GM23338 (cell line): ENCODE data around the gene OBSCN. TPM values are rescaled to one million over a fixed set of nuclear protein-coding genes. Genes with fewer than 3 reads are reported as not detected.

Experiments used
- ATAC-seq: fragments of 200-7000 bp; cut with Tn5 transposase; 3 replicates; pipeline ENCODE4 v1.9.1; 2020
- DNase-seq: peaks from one replicate; pipeline ENCODE4 v3.0.0-alpha.2; 2015; ENCODE audit warnings: low spot score
- H2AFZ ChIP-seq: fragments of 200-600 bp; sonication (generic); 2 replicates; pipeline ENCODE4 v1.8.0; 2016; ENCODE audit warnings: antibody characterized with exemption, mild to moderate bottlenecking, moderate library complexity
- H3F3A ChIP-seq: fragments of 200-600 bp; sonication (generic); replicated peaks from 2 replicates; pipeline ENCODE4 v1.8.0; 2017; ENCODE audit warnings: antibody characterized with exemption, mixed run types, low read depth
- H3K27ac ChIP-seq: fragments of 200-600 bp; sonication (generic); 2 replicates; pipeline ENCODE4 v1.6.1; 2016; ENCODE audit warnings: low read depth
- H3K27me3 ChIP-seq: fragments of 200-600 bp; sonication (generic); 2 replicates; pipeline ENCODE4 v1.8.0; 2016; ENCODE audit warnings: mild to moderate bottlenecking, mixed run types, moderate library complexity; ENCODE audit not compliant: insufficient read depth
- H3K36me3 ChIP-seq: fragments of 200-600 bp; sonication (generic); 2 replicates; pipeline ENCODE4 v1.8.0; 2016; ENCODE audit warnings: mild to moderate bottlenecking; ENCODE audit not compliant: insufficient read depth
- H3K4me1 ChIP-seq: fragments of 200-600 bp; sonication (generic); 2 replicates; pipeline ENCODE4 v1.8.0; 2016; ENCODE audit warnings: mild to moderate bottlenecking, moderate library complexity; ENCODE audit not compliant: insufficient read depth
- H3K4me2 ChIP-seq: fragments of 200-600 bp; sonication (generic); 2 replicates; pipeline ENCODE4 v1.7.1; 2017; ENCODE audit warnings: mixed run types
- H3K4me3 ChIP-seq: fragments of 200-600 bp; sonication (generic); 2 replicates; pipeline ENCODE4 v1.6.1; 2016; ENCODE audit warnings: mixed run types
- H3K79me2 ChIP-seq: fragments of 200-600 bp; sonication (generic); replicated peaks from 2 replicates; pipeline ENCODE4 v1.8.0; 2017; ENCODE audit warnings: mild to moderate bottlenecking; ENCODE audit not compliant: insufficient read depth
- H3K9me2 ChIP-seq: fragments of 200-600 bp; sonication (generic); 2 replicates; pipeline ENCODE4 v1.8.0; 2017; ENCODE audit not compliant: insufficient read depth
- H4K20me1 ChIP-seq: fragments of 200-600 bp; sonication (generic); replicated peaks from 2 replicates; pipeline ENCODE4 v1.8.0; 2017; ENCODE audit warnings: mild to moderate bottlenecking; ENCODE audit not compliant: insufficient read depth
- H3K27ac Mint-ChIP-seq: 2 replicates; pipeline ENCODE4 v1.8.0; 2020; ENCODE audit warnings: inconsistent platforms, mild to moderate bottlenecking, moderate library complexity, mixed read lengths
- H3K27me3 Mint-ChIP-seq: 3 replicates; pipeline ENCODE4 v1.8.0; 2022; ENCODE audit warnings: low read depth, mild to moderate bottlenecking, moderate library complexity, mixed read lengths, inconsistent platforms; ENCODE audit not compliant: insufficient read depth, poor library complexity
- H3K36me3 Mint-ChIP-seq: 3 replicates; pipeline ENCODE4 v1.8.0; 2021; ENCODE audit warnings: low read depth, mild to moderate bottlenecking, inconsistent platforms, moderate library complexity, mixed read lengths
- H3K4me1 Mint-ChIP-seq: 3 replicates; pipeline ENCODE4 v1.8.0; 2020; ENCODE audit warnings: mild to moderate bottlenecking, inconsistent platforms, mixed read lengths
- H3K4me3 Mint-ChIP-seq: 3 replicates; pipeline ENCODE4 v1.8.0; 2021; ENCODE audit warnings: moderate library complexity, mild to moderate bottlenecking, inconsistent platforms, mixed read lengths
- H3K9me3 Mint-ChIP-seq: 3 replicates; pipeline ENCODE4 v1.8.0; 2020; ENCODE audit warnings: moderate library complexity, mild to moderate bottlenecking, inconsistent platforms, mixed read lengths
- CREB1 ChIP-seq: fragments of 250-450 bp; sonication (Bioruptor Pico); IDR thresholded peaks from 2 replicates; pipeline ENCODE4 v1.5.0; 2020; ENCODE audit warnings: low read depth, mild to moderate bottlenecking, moderate library complexity
- ETS1 ChIP-seq: IDR thresholded peaks from 2 replicates; pipeline ENCODE4 v1.6.1; 2016; ENCODE audit warnings: antibody characterized with exemption
- EZH2 ChIP-seq: fragments of 200-600 bp; sonication (generic); IDR thresholded peaks from one replicate; pipeline ENCODE4 v1.8.0; 2017; ENCODE audit warnings: antibody characterized with exemption, mild to moderate bottlenecking, low read depth; ENCODE audit not compliant: unreplicated experiment
- JUNB ChIP-seq: IDR thresholded peaks from one replicate; pipeline ENCODE4 v1.6.1; 2016; ENCODE audit warnings: antibody characterized with exemption; ENCODE audit not compliant: unreplicated experiment
- NANOG ChIP-seq: IDR thresholded peaks from 2 replicates; pipeline ENCODE4 v1.6.1; 2016; ENCODE audit warnings: antibody characterized with exemption, borderline replicate concordance
- POLR2AphosphoS5 ChIP-seq: IDR thresholded peaks from 2 replicates; pipeline ENCODE4 v1.6.1; 2016; ENCODE audit warnings: antibody characterized with exemption, low read depth
- REST ChIP-seq: IDR thresholded peaks from one replicate; pipeline ENCODE4 v1.6.1; 2018; ENCODE audit warnings: antibody characterized with exemption; ENCODE audit not compliant: unreplicated experiment
- ZNF331 ChIP-seq: fragments of 250-450 bp; sonication (Bioruptor Pico); IDR thresholded peaks from 2 replicates; pipeline ENCODE4 v1.5.0; 2020; ENCODE audit warnings: low read depth, mild to moderate bottlenecking, moderate library complexity
- polyA plus RNA-seq: library from polyadenylated mRNA; unstranded; fragments of >200 nt; fragmentation: Nextera tagmentation; extraction: Ambion mirVana; gene quantifications from 2 replicates; pipeline ENCODE4 v1.2.1, GENCODE V29; 2016
- total RNA-seq: library from RNA; depleted of rRNA; stranded (reverse); fragments of >200 nt; shearing (Covaris generic); gene quantifications from 2 replicates; pipeline ENCODE4 v1.2.3, GENCODE V29; 2014
- TF ChIP-seq, protein P1 (sequence below), 2 experiments: fragments of 200-600 bp in 1 of 2; sonication (generic) in 1 of 2; conservative IDR thresholded peaks; 2 replicates each; pipeline versions ENCODE4 v1.5.1 to v1.6.1; 2016 to 2017; ENCODE audit warnings: antibody characterized with exemption in 2 of 2, low read depth in 2 of 2, mild to moderate bottlenecking in 2 of 2, moderate library complexity in 1 of 2

Gene OBSCN
- total and polyA plus RNA-seq, 2 experiments from 2014 or later, result 8.4 to 38.5 TPM

DNA sequence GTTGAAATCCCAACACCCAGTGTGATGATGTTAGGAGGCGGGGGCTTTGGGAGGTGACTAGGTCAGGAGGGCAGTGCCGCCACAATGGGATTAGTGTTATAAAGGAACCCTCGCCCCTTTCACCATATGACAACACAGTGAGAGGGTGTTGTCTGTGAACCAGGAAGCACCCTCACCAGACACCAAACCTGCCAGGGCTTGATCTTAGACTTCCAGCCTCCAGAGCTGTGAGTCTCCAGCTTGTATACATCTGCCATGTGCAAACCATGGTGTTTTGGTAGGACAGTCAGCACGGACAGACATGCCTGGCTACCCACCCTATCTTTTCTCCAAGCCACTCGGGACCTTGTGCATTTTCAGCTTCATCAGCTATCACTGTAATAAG is 194.8 kb downstream of the OBSCN start (continued):
- TF ChIP-seq REST (no peak), ETS1 (no peak)

GRCh38 chr1:228403231-228403631 is 195.4 kb downstream of the OBSCN start:
- H3K79me2 ChIP-seq, result peaks cover 43% of the 10 kb centered on the region
- no peak overlapping the region for H3K27ac ChIP-seq
- no peak overlapping the region for H3K4me2 ChIP-seq
- H3K4me3 ChIP-seq, result no peak overlapping the region
- DNase-seq (no peak), ATAC-seq (no peak)
- no peaks in the 10 kb centered on the region for H3K36me3 ChIP-seq
- Mint-ChIP-seq H3K27ac (no peak overlapping the region), H3K4me1 (peaks cover 22% of the 10 kb centered on the region), H3K27me3 (peaks cover 14% of the 10 kb centered on the region), H3K9me3 (no peaks in the 10 kb centered on the region), H3K36me3 (peaks cover 47% of the 10 kb centered on the region), H3K4me3 (no peak overlapping the region; the same call in 2 of the 3 replicates)
- 0 out of 2 replicates have a peak, but pooled peaks cover 4% of the 10 kb centered on the region for H3F3A ChIP-seq
- H2AFZ ChIP-seq, result no peak overlapping the region
- H3K4me1 ChIP-seq, result peaks cover 15% of the 10 kb centered on the region
- TF ChIP-seq JUNB (no peak), ZNF331 (CRISPR knock-in tag) (no peak), NANOG (no peak), EZH2 (no peak), POLR2AphosphoS5 (no peak), ETS1 (no peak), CREB1 (CRISPR knock-in tag) (no peak)
- TF ChIP-seq, protein P1, sequence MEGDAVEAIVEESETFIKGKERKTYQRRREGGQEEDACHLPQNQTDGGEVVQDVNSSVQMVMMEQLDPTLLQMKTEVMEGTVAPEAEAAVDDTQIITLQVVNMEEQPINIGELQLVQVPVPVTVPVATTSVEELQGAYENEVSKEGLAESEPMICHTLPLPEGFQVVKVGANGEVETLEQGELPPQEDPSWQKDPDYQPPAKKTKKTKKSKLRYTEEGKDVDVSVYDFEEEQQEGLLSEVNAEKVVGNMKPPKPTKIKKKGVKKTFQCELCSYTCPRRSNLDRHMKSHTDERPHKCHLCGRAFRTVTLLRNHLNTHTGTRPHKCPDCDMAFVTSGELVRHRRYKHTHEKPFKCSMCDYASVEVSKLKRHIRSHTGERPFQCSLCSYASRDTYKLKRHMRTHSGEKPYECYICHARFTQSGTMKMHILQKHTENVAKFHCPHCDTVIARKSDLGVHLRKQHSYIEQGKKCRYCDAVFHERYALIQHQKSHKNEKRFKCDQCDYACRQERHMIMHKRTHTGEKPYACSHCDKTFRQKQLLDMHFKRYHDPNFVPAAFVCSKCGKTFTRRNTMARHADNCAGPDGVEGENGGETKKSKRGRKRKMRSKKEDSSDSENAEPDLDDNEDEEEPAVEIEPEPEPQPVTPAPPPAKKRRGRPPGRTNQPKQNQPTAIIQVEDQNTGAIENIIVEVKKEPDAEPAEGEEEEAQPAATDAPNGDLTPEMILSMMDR (conservative IDR thresholded peaks at IDR 0.05; ENCODE audit: low read depth in 2 of 2), result no peak
- peaks cover 26% of the 10 kb centered on the region for H4K20me1 ChIP-seq
- H3K9me2 ChIP-seq, result no peaks in the 10 kb centered on the region
- peaks cover 5% of the 10 kb centered on the region; the same call in 1 of the 2 replicates for H3K27me3 ChIP-seq
